ENCODE results near the gene EGLN3.

Gene EGLN3

DNA sequence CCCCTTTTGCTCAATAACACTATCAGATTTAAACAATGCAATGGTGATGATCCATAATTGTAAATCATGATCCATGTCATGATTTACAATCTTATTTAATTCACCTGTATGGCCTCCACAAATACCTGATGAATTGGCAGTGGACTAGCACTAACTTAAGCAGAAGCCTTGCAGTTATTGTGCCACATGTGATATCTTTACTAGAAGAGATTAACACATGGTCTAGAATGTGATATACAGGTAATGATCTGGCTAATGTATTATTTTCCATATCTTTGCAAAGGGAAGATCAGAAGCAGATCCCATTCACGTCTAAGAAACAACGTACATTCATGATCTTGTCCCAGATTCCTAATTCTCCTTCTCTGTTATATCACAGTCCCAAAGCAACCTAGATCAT is 66.0 kb downstream of the EGLN3 start:
- no peak overlapping the region for H3K4me3 ChIP-seq (ENCODE audit: low read depth, low read length)
- no peak for TF ChIP-seq CTCF (IDR thresholded peaks at IDR 0.05; ENCODE audit: low read depth, low read length)

DNA sequence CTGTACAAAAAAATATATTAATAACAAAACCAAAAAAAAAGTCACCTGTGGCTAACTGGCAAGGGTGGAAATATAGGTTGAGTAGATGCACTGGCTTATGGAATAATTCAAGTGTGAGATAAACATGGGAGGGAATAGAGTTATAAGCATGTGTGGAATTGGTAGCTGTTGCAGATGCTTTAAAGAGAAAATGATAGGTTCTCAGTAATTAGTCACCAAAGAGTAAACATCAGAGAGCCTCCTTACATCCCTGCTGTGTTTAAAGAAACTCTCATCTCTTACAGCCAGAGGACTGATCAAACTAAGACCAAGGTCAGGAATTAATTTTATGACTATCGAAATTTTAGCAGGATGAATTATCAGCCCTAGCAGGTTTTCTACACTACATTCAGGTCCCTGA is 70.5 kb downstream of the EGLN3 start:
- TF ChIP-seq CTCF (IDR thresholded peaks at IDR 0.05; ENCODE audit: low read depth, low read length), result no peak
- no peak overlapping the region for H3K4me3 ChIP-seq (ENCODE audit: low read depth, low read length)

DNA sequence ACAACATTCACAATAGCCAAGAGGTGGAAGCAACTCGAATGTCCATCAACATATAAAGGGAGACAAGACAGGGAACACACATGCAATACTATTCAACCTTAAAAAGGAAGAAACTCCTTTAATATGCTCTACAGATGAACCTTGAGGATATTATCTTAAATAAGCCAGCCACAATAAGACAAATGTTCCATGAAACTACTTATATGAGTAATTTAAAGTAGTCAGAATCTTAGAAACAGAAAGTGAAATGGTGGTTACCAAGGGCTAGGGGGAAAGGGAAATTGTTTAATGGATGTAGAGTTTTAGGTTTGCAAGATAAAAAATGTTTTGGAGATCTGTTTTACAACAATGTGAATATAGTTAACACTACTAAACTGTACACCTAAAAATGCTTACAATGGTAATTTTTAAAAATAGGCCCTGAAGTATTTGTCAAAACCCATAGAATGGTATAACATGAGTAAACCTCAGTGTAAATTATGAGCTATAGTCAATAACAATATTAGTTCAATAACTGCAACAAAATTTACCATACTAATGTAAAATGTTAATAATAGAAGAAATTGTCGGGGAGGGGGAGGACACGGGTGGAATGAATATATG is 71.1 kb downstream of the EGLN3 start:
- no peak overlapping the region for H3K4me3 ChIP-seq (ENCODE audit: low read depth, low read length)
- TF ChIP-seq CTCF (IDR thresholded peaks at IDR 0.05; ENCODE audit: low read depth, low read length), result no peak

DNA sequence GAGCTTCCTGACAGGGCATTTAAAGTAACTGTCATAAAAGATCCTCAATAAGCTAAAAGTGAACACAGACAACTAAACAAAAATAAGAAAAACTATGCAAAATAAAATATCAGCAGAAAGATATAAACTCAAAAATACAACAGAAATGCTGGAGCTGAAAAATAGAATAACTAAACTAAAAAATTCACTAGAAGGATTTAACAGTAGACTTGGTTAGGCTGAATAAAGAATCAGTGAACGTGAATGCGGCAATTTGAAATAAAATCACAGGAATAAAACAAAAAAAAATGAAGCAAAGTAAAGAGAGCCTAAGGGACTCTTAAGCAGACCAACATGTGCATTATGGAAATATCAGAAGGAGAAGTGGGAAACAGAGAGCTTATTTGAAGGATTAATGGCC is 74.6 kb downstream of the EGLN3 start:
- no peak for TF ChIP-seq CTCF (IDR thresholded peaks at IDR 0.05; ENCODE audit: low read depth, low read length)
- no peak overlapping the region for H3K4me3 ChIP-seq (ENCODE audit: low read depth, low read length)
